Measurements from ENCODE around the gene ACTA2.
"Not testable (repeated sequence)": the region's sequence is repeated elsewhere in the genome, so short reads cannot be mapped to it uniquely, and the experiment has no call there.

ACTA2 gene

GRCh38 chr10:88949051-88949450 lies 3.5 kb downstream of the ACTA2 start:
- no peak for DNase-seq

GRCh38 chr10:88946965-88947590 lies 5.5 kb downstream of the ACTA2 start:
- no peak for DNase-seq

GRCh38 chr10:88946200-88946599 lies 6.4 kb downstream of the ACTA2 start:
- no peak for DNase-seq

GRCh38 chr10:88944813-88945212 lies 7.8 kb downstream of the ACTA2 start:
- no peak for DNase-seq

- no peak for DNase-seq
Measured at GRCh38 chr10:88943778-88944177, 8.8 kb downstream of the ACTA2 start.

GRCh38 chr10:88941026-88941425 lies 11.5 kb downstream of the ACTA2 start:
- DNase-seq, result no peak

GRCh38 chr10:88938938-88939337 lies 13.6 kb downstream of the ACTA2 start:
- DNase-seq, result no peak

- no peak for DNase-seq
Measured at GRCh38 chr10:88938039-88938438, 14.5 kb downstream of the ACTA2 start.

- no peak for DNase-seq
Measured at GRCh38 chr10:88936656-88937055, 15.9 kb downstream of the ACTA2 start.

GRCh38 chr10:88934900-88935672 lies 17.5 kb downstream of the ACTA2 start:
- DNase-seq, result peak; percentile 47

- DNase-seq, result no peak
Measured at GRCh38 chr10:88933564-88933963, 19.0 kb downstream of the ACTA2 start.

GRCh38 chr10:88932539-88933256 lies 19.9 kb downstream of the ACTA2 start:
- peak; percentile 79 for DNase-seq

- DNase-seq, result not testable (repeated sequence)
Measured at GRCh38 chr10:88932029-88932428, 20.5 kb downstream of the ACTA2 start.

- no peak for DNase-seq
Measured at GRCh38 chr10:88931548-88931947, 21.0 kb downstream of the ACTA2 start.

- no peak for DNase-seq
Measured at GRCh38 chr10:88928254-88928653, 24.3 kb downstream of the ACTA2 start.

GRCh38 chr10:88927416-88927690 lies 25.2 kb downstream of the ACTA2 start:
- no peak for DNase-seq

GRCh38 chr10:88926566-88927415 lies 25.8 kb downstream of the ACTA2 start:
- no peak for DNase-seq

GRCh38 chr10:88923520-88923919 lies 29.1 kb downstream of the ACTA2 start:
- no peak for DNase-seq

- no peak for DNase-seq
Measured at GRCh38 chr10:88922041-88922440, 30.5 kb downstream of the ACTA2 start.

GRCh38 chr10:88920986-88921593 lies 31.5 kb downstream of the ACTA2 start:
- DNase-seq, result no peak

GRCh38 chr10:88920198-88920597 lies 32.4 kb downstream of the ACTA2 start:
- no peak for DNase-seq

GRCh38 chr10:88919041-88919440 lies 33.5 kb downstream of the ACTA2 start:
- no peak for DNase-seq

All from NCI-H1048 (cell line).